ENCODE data around the gene SPEG. TPM values are rescaled to one million over a fixed set of nuclear protein-coding genes. Genes with fewer than 3 reads are reported as not detected.
A peak's percentile ranks its signal among the peaks of the same experiment; 100 is the strongest.

Gene SPEG
- total RNA-seq, 1 experiment from 2014 or later: 55.3 TPM

GRCh38 chr2:219498280-219499057, 63.8 kb downstream of the SPEG start, which contains the start of gene GMPPA (continued):
- TF ChIP-seq FOXP1 (CRISPR knock-in tag; IDR thresholded peaks at IDR 0.05; ENCODE audit: borderline replicate concordance): peak; percentile 23; the same call in 1 of the 2 replicates
- no peak for TF ChIP-seq ATF6 (CRISPR knock-in tag; IDR thresholded peaks at IDR 0.05)
- TF ChIP-seq ARID4B (CRISPR knock-in tag; IDR thresholded peaks at IDR 0.05; ENCODE audit: borderline replicate concordance): no peak

- TF ChIP-seq TP53 (CRISPR knock-in tag; IDR thresholded peaks at IDR 0.05): no peak
- TF ChIP-seq MAX (CRISPR knock-in tag; IDR thresholded peaks at IDR 0.05): 0 out of 2 replicates have a peak, but pooled peaks have one; percentile 4
- Mint-ChIP-seq H3K27me3 (ENCODE audit: low read depth) (peaks cover 44% of the 10 kb centered on the region), H3K9me3 (no peaks in the 10 kb centered on the region), H3K27ac (peak overlapping the region; percentile 41; the same call in 1 of the 2 replicates), H3K36me3 (peaks cover 5% of the 10 kb centered on the region; the same call in 1 of the 2 replicates), H3K4me3 (peak overlapping the region; percentile 98), H3K4me1 (peaks cover 52% of the 10 kb centered on the region)
- CTCF ChIA-PET: interaction anchor here (0.8 to 35.9 kb wide), 18 partner anchors 10 to 204 kb away, joined by 3 to 2316 read pairs (median 8); partner anchors contain the start of genes ASIC4, CHPF, DNPEP and SPEG
- POLR2A ChIA-PET: interaction anchor here (0.6 to 2.9 kb wide), 13 partner anchors 8 to 220 kb away, joined by 3 to 19 read pairs (median 4); partner anchors contain the start of genes DNAJB2, DNPEP, STK11IP and TMEM198
- no peak for DNase-seq (ENCODE audit: low spot score)
- no peak for ATAC-seq
These were observed 64.3 kb downstream of the SPEG start for GRCh38 chr2:219499058-219499307.

GRCh38 chr2:219499555-219499954, 64.9 kb downstream of the SPEG start:
- peaks cover 40% of the 10 kb centered on the region for H3K27me3 Mint-ChIP-seq (ENCODE audit: low read depth)
- peak overlapping the region; percentile 98 for H3K4me3 Mint-ChIP-seq
- CTCF ChIA-PET: interaction anchor here (1.0 to 35.9 kb wide), 10 partner anchors 8 to 111 kb away, joined by 3 to 2316 read pairs (median 34); partner anchors contain the start of genes ASIC4, CHPF, SPEG and TMEM198
- POLR2A ChIA-PET: interaction anchor here (0.6 kb wide), 1 partner anchor 10 kb away, joined by 3 read pairs; no protein-coding TSS in a partner anchor
- TF ChIP-seq ZBTB21 (CRISPR knock-in tag; IDR thresholded peaks at IDR 0.05; ENCODE audit: borderline replicate concordance) (no peak), PRDM15 (CRISPR knock-in tag; IDR thresholded peaks at IDR 0.05) (no peak), MAX (CRISPR knock-in tag; IDR thresholded peaks at IDR 0.05) (no peak), ZSCAN18 (CRISPR knock-in tag; IDR thresholded peaks at IDR 0.05) (no peak), ZNF532 (CRISPR knock-in tag; IDR thresholded peaks at IDR 0.05; ENCODE audit: borderline replicate concordance) (no peak), GRHL2 (CRISPR knock-in tag; IDR thresholded peaks at IDR 0.05; ENCODE audit: insufficient replicate concordance, severe bottlenecking) (no peak), ZNF232 (CRISPR knock-in tag; IDR thresholded peaks at IDR 0.05) (no peak)
- H3K36me3 Mint-ChIP-seq: peaks cover 11% of the 10 kb centered on the region
- H3K4me1 Mint-ChIP-seq: peaks cover 53% of the 10 kb centered on the region
- DNase-seq (ENCODE audit: low spot score) (no peak), ATAC-seq (no peak)
- no peak overlapping the region for H3K27ac Mint-ChIP-seq
- H3K9me3 Mint-ChIP-seq: no peaks in the 10 kb centered on the region
